C4-2B (cell line): ENCODE data around the gene ENO4.

Source experiments
- H3K27ac ChIP-seq: fragments of 450-650 bp; 2 replicates; pipeline ENCODE4 v1.5.1; 2017
- CTCF ChIP-seq: fragments of 450-650 bp; conservative IDR thresholded peaks from 2 replicates; pipeline ENCODE4 v1.5.1; 2017; ENCODE audit warnings: mild to moderate bottlenecking
- ZFX ChIP-seq: fragments of 450-650 bp; IDR thresholded peaks from 2 replicates; pipeline ENCODE4 v1.6.1; 2017

ENO4 gene

DNA sequence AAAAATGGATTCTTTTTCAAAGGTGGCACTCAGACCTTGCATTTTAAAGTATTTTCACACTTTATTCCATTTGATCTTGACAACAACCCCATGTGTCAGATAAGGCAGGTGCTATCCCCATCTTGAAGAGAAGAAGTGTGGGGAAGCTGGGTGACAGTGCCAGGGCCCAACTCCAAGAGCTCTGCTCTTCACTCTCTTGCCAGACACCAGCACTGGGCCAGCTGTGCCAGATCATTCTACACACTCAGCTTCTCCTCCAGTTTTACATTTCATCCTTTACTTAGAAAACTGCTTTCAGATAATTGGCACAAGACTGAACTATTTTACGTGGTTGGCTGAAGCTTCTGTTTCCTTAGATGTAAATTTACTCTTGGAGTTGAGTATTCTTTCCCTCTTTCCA is 64.4 kb downstream of the ENO4 start:
- TF ChIP-seq CTCF (no peak), ZFX (no peak)
- no peak overlapping the region for H3K27ac ChIP-seq

DNA sequence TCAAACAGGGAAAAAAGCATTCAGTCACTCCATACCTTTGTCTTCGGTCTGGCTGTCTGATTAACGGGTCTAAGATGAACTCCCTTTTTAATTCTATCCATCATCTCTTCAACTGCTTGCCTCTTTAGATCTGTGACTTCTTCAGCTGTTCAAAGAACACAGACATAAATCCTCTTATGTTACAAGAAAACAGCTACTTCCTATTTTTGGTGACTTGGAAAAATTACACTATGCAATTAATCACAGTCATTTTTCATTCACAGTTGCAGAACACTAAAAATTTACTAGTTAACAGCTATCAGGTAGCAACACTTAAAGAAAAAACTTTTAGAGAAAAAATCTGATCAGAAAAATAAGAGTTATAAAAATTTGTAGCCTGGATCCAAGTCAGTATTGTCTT is 66.0 kb downstream of the ENO4 start:
- no peak overlapping the region for H3K27ac ChIP-seq
- no peak for TF ChIP-seq ZFX
- TF ChIP-seq CTCF, result no peak

GRCh38 chr10:116917481-116917880 is 68.2 kb downstream of the ENO4 start:
- no peak overlapping the region for H3K27ac ChIP-seq
- TF ChIP-seq CTCF (no peak), ZFX (no peak)

GRCh38 chr10:116918583-116918982 is 69.3 kb downstream of the ENO4 start:
- no peak overlapping the region for H3K27ac ChIP-seq
- TF ChIP-seq CTCF, result no peak
- no peak for TF ChIP-seq ZFX

DNA sequence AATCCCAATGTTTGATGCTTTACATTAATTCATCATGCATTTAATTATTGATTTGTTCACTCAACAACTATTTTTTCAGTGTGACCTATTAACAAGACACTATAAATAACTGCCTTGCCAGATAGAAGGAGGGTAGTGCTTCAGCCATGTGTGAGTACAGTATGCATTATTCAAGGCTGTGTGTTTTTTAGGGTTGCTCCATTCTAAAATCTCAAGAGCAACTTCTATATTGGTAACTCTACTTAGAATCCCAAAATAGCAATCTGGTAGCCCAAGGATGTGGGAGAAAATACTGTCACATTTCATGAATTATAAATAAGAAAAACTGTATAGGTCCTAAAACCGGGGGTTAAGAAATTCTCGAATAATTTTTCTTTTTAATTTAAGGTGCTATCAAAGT is 69.9 kb downstream of the ENO4 start:
- H3K27ac ChIP-seq, result no peak overlapping the region
- TF ChIP-seq ZFX, result no peak
- TF ChIP-seq CTCF, result no peak

- TF ChIP-seq ZFX (no peak), CTCF (no peak)
Observed at GRCh38 chr10:116919706-116920105, 70.4 kb downstream of the ENO4 start.

GRCh38 chr10:116925056-116925455 is 75.8 kb downstream of the ENO4 start:
- no peak overlapping the region for H3K27ac ChIP-seq
- no peak for TF ChIP-seq CTCF
- no peak for TF ChIP-seq ZFX

More at GRCh38 chr10:116919706-116920105, 70.4 kb downstream of the ENO4 start:
- H3K27ac ChIP-seq, result no peak overlapping the region
